GM23338 (cell line): Measurements from ENCODE around the gene RORB. TPM values are rescaled to one million over a fixed set of nuclear protein-coding genes. Genes with fewer than 3 reads are reported as not detected.

Source experiments
- ATAC-seq: fragments of 200-7000 bp; cut with Tn5 transposase; 3 replicates; pipeline ENCODE4 v1.9.1; 2020
- DNase-seq: peaks from one replicate; pipeline ENCODE4 v3.0.0-alpha.2; 2015; ENCODE audit warnings: low spot score
- H2AFZ ChIP-seq: fragments of 200-600 bp; sonication (generic); 2 replicates; pipeline ENCODE4 v1.8.0; 2016; ENCODE audit warnings: antibody characterized with exemption, mild to moderate bottlenecking, moderate library complexity
- H3F3A ChIP-seq: fragments of 200-600 bp; sonication (generic); replicated peaks from 2 replicates; pipeline ENCODE4 v1.8.0; 2017; ENCODE audit warnings: antibody characterized with exemption, mixed run types, low read depth
- H3K27ac ChIP-seq: fragments of 200-600 bp; sonication (generic); 2 replicates; pipeline ENCODE4 v1.6.1; 2016; ENCODE audit warnings: low read depth
- H3K27me3 ChIP-seq: fragments of 200-600 bp; sonication (generic); 2 replicates; pipeline ENCODE4 v1.8.0; 2016; ENCODE audit warnings: mild to moderate bottlenecking, mixed run types, moderate library complexity; ENCODE audit not compliant: insufficient read depth
- H3K36me3 ChIP-seq: fragments of 200-600 bp; sonication (generic); 2 replicates; pipeline ENCODE4 v1.8.0; 2016; ENCODE audit warnings: mild to moderate bottlenecking; ENCODE audit not compliant: insufficient read depth
- H3K4me1 ChIP-seq: fragments of 200-600 bp; sonication (generic); 2 replicates; pipeline ENCODE4 v1.8.0; 2016; ENCODE audit warnings: mild to moderate bottlenecking, moderate library complexity; ENCODE audit not compliant: insufficient read depth
- H3K4me2 ChIP-seq: fragments of 200-600 bp; sonication (generic); 2 replicates; pipeline ENCODE4 v1.7.1; 2017; ENCODE audit warnings: mixed run types
- H3K4me3 ChIP-seq: fragments of 200-600 bp; sonication (generic); 2 replicates; pipeline ENCODE4 v1.6.1; 2016; ENCODE audit warnings: mixed run types
- H3K79me2 ChIP-seq: fragments of 200-600 bp; sonication (generic); replicated peaks from 2 replicates; pipeline ENCODE4 v1.8.0; 2017; ENCODE audit warnings: mild to moderate bottlenecking; ENCODE audit not compliant: insufficient read depth
- H3K9me2 ChIP-seq: fragments of 200-600 bp; sonication (generic); 2 replicates; pipeline ENCODE4 v1.8.0; 2017; ENCODE audit not compliant: insufficient read depth
- H4K20me1 ChIP-seq: fragments of 200-600 bp; sonication (generic); replicated peaks from 2 replicates; pipeline ENCODE4 v1.8.0; 2017; ENCODE audit warnings: mild to moderate bottlenecking; ENCODE audit not compliant: insufficient read depth
- H3K27ac Mint-ChIP-seq: 2 replicates; pipeline ENCODE4 v1.8.0; 2020; ENCODE audit warnings: inconsistent platforms, mild to moderate bottlenecking, moderate library complexity, mixed read lengths
- H3K27me3 Mint-ChIP-seq: 3 replicates; pipeline ENCODE4 v1.8.0; 2022; ENCODE audit warnings: low read depth, mild to moderate bottlenecking, moderate library complexity, mixed read lengths, inconsistent platforms; ENCODE audit not compliant: insufficient read depth, poor library complexity
- H3K36me3 Mint-ChIP-seq: 3 replicates; pipeline ENCODE4 v1.8.0; 2021; ENCODE audit warnings: low read depth, mild to moderate bottlenecking, inconsistent platforms, moderate library complexity, mixed read lengths
- H3K4me1 Mint-ChIP-seq: 3 replicates; pipeline ENCODE4 v1.8.0; 2020; ENCODE audit warnings: mild to moderate bottlenecking, inconsistent platforms, mixed read lengths
- H3K4me3 Mint-ChIP-seq: 3 replicates; pipeline ENCODE4 v1.8.0; 2021; ENCODE audit warnings: moderate library complexity, mild to moderate bottlenecking, inconsistent platforms, mixed read lengths
- H3K9me3 Mint-ChIP-seq: 3 replicates; pipeline ENCODE4 v1.8.0; 2020; ENCODE audit warnings: moderate library complexity, mild to moderate bottlenecking, inconsistent platforms, mixed read lengths
- CTCF ChIP-seq, 2 experiments: fragments of 200-600 bp in 1 of 2; sonication (generic) in 1 of 2; conservative IDR thresholded peaks; 2 replicates each; pipeline versions ENCODE4 v1.5.1 to v1.6.1; 2016 to 2017; ENCODE audit warnings: antibody characterized with exemption in 2 of 2, low read depth in 2 of 2, mild to moderate bottlenecking in 2 of 2, moderate library complexity in 1 of 2
- EZH2 ChIP-seq: fragments of 200-600 bp; sonication (generic); IDR thresholded peaks from one replicate; pipeline ENCODE4 v1.8.0; 2017; ENCODE audit warnings: antibody characterized with exemption, mild to moderate bottlenecking, low read depth; ENCODE audit not compliant: unreplicated experiment
- NANOG ChIP-seq: IDR thresholded peaks from 2 replicates; pipeline ENCODE4 v1.6.1; 2016; ENCODE audit warnings: antibody characterized with exemption, borderline replicate concordance
- POLR2AphosphoS5 ChIP-seq: IDR thresholded peaks from 2 replicates; pipeline ENCODE4 v1.6.1; 2016; ENCODE audit warnings: antibody characterized with exemption, low read depth
- REST ChIP-seq: IDR thresholded peaks from one replicate; pipeline ENCODE4 v1.6.1; 2018; ENCODE audit warnings: antibody characterized with exemption; ENCODE audit not compliant: unreplicated experiment
- ZNF114 ChIP-seq: fragments of 250-450 bp; sonication (Bioruptor Pico); IDR thresholded peaks from 2 replicates; pipeline ENCODE4 v1.5.0; 2020; ENCODE audit warnings: mild to moderate bottlenecking, moderate library complexity
- polyA plus RNA-seq: library from polyadenylated mRNA; unstranded; fragments of >200 nt; fragmentation: Nextera tagmentation; extraction: Ambion mirVana; gene quantifications from 2 replicates; pipeline ENCODE4 v1.2.1, GENCODE V29; 2016
- total RNA-seq: library from RNA; depleted of rRNA; stranded (reverse); fragments of >200 nt; shearing (Covaris generic); gene quantifications from 2 replicates; pipeline ENCODE4 v1.2.3, GENCODE V29; 2014
- TF ChIP-seq, protein P1 (sequence below): IDR thresholded peaks from 2 replicates; pipeline ENCODE4 v1.6.1; 2016; ENCODE audit warnings: antibody characterized with exemption

RORB gene
- total and polyA plus RNA-seq, 2 experiments from 2014 or later: 1.2 to 4.5 TPM

DNA sequence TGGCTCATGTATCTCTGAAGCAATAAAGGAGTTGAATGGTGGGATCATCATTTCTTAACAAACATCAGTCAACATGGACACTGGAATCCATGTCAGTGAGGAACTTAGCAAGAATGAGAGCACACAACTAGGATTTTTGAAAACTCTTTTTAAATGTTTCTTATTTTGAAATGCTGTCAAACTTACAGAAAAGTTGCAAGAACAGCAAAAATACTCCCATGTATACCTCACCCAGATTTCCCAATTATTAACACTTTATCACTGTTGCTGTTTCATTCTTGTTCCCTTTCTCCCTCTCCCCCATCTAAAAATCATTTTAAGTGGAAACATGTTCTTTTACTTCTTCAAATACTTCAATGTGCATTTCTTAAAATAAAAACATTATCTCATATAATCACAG lies 65.5 kb downstream of the RORB start (continued):
- no peak for TF ChIP-seq CTCF (conservative IDR thresholded peaks at IDR 0.05; ENCODE audit: low read depth in 2 of 2)
- no peak for TF ChIP-seq NANOG
- TF ChIP-seq, protein P1, sequence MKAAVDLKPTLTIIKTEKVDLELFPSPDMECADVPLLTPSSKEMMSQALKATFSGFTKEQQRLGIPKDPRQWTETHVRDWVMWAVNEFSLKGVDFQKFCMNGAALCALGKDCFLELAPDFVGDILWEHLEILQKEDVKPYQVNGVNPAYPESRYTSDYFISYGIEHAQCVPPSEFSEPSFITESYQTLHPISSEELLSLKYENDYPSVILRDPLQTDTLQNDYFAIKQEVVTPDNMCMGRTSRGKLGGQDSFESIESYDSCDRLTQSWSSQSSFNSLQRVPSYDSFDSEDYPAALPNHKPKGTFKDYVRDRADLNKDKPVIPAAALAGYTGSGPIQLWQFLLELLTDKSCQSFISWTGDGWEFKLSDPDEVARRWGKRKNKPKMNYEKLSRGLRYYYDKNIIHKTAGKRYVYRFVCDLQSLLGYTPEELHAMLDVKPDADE: no peak
- TF ChIP-seq ZNF114 (CRISPR knock-in tag): no peak
- TF ChIP-seq POLR2AphosphoS5: no peak
- no peak for TF ChIP-seq EZH2

DNA sequence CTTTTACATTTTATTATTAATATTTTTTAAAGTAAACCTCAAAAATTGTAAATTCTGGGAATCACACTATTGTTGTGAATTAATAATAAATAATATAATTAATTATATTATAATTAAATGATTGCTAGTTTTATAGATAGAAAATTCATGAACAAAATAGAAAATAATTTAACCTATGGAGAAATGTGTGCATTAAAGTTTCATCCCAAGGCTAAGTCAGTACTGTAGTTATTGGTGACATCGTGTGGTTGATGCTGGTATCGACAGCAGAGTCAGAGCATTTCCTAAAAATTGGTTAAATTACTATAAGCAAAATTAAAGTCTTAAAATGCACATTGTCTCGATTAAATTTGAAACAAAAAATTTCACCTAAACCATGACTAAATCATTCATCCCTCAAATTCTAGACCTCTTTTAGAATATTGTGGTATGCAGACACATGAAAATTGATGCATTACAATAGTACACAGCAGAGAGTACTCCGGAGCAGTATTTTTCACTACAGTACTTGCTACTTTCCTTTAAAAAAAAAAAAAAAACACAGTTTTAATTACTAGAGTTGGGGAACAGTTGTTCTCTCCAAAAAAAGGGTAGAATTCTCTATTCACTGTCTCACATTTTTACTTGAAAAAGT lies 73.9 kb downstream of the RORB start:
- no peaks in the 10 kb centered on the region for H3K9me3 Mint-ChIP-seq
- Histone ChIP-seq H3K27me3 (no peaks in the 10 kb centered on the region), H3K4me3 (no peak overlapping the region), H3K9me2 (no peaks in the 10 kb centered on the region), H2AFZ (no peak overlapping the region), H3K79me2 (no peaks in the 10 kb centered on the region), H3K4me1 (peaks cover 14% of the 10 kb centered on the region), H3K27ac (no peak overlapping the region), H3F3A (no peaks in the 10 kb centered on the region), H4K20me1 (no peaks in the 10 kb centered on the region), H3K36me3 (no peaks in the 10 kb centered on the region), H3K4me2 (peak overlapping the region; percentile 16; the same call in 1 of the 2 replicates)
- H3K27me3 Mint-ChIP-seq: peaks cover 6% of the 10 kb centered on the region
- peak overlapping the region; percentile 70; the same call in 1 of the 2 replicates for H3K27ac Mint-ChIP-seq
- ATAC-seq: peak; percentile 41; the same call in 2 of the 3 replicates
- H3K4me3 Mint-ChIP-seq: peak overlapping the region; percentile 52; the same call in 2 of the 3 replicates
- no peaks in the 10 kb centered on the region for H3K36me3 Mint-ChIP-seq
- H3K4me1 Mint-ChIP-seq: peaks cover 41% of the 10 kb centered on the region
- peak; percentile 61 for DNase-seq
- TF ChIP-seq REST (no peak), CTCF (conservative IDR thresholded peaks at IDR 0.05; ENCODE audit: low read depth in 2 of 2) (peak; percentile 80 to 81)
